MCF 10A (cell line): ENCODE results near the gene SPEM2. TPM values are rescaled to one million over a fixed set of nuclear protein-coding genes. Genes with fewer than 3 reads are reported as not detected.

Experiments
- Bru-seq: library from RNA; stranded (reverse); fragments of 400-500 nt; gene quantifications from one replicate; lab custom pipeline; 2021; lab: Mats Ljungman, UMichigan
- BruChase-seq, 2 experiments: library from RNA; stranded (reverse); fragments of 400-500 nt; gene quantifications; one replicate each; lab custom pipeline; 2021; lab: Mats Ljungman, UMichigan
- BruUV-seq: library from RNA; stranded (reverse); fragments of 400-500 nt; replicated peaks from 2 replicates; lab custom pipeline; 2021; lab: Mats Ljungman, UMichigan
- CTCF ChIA-PET: fragments of 300-600 bp; sonication (Branson Sonifier 250); formaldehyde crosslinking; extraction: SDS; loops from one replicate; lab custom pipeline; 2021; ENCODE audit warnings: antibody characterized with exemption, inconsistent platforms; lab: Yijun Ruan, JAX
- POLR2A ChIA-PET: fragments of 300-600, 350-650 bp; sonication (Branson Sonifier 250); formaldehyde crosslinking; extraction: SDS; loops from one replicate; lab custom pipeline; 2020; ENCODE audit warnings: antibody characterized with exemption, inconsistent platforms; lab: Yijun Ruan, JAX
- DNase-seq: peaks from one replicate; pipeline ENCODE4 v3.0.0-alpha.2; 2018; ENCODE audit not compliant: unreplicated experiment
- H3K27ac Mint-ChIP-seq: one replicate; pipeline ENCODE4 v1.8.0; 2022; ENCODE audit warnings: mild to moderate bottlenecking, low read depth, mixed read lengths; ENCODE audit not compliant: unreplicated experiment
- H3K27me3 Mint-ChIP-seq: one replicate; pipeline ENCODE4 v1.8.0; 2022; ENCODE audit warnings: mixed read lengths; ENCODE audit not compliant: insufficient read depth, unreplicated experiment
- H3K36me3 Mint-ChIP-seq: one replicate; pipeline ENCODE4 v1.8.0; 2022; ENCODE audit warnings: mild to moderate bottlenecking, moderate library complexity, mixed read lengths; ENCODE audit not compliant: insufficient read depth, unreplicated experiment
- H3K4me1 Mint-ChIP-seq: one replicate; pipeline ENCODE4 v1.8.0; 2022; ENCODE audit warnings: mixed read lengths; ENCODE audit not compliant: insufficient read depth, unreplicated experiment
- H3K4me3 Mint-ChIP-seq: one replicate; pipeline ENCODE4 v1.8.0; 2022; ENCODE audit warnings: mild to moderate bottlenecking, moderate library complexity, mixed read lengths; ENCODE audit not compliant: unreplicated experiment
- H3K9me3 Mint-ChIP-seq: one replicate; pipeline ENCODE4 v1.8.0; 2022; ENCODE audit warnings: mixed read lengths; ENCODE audit not compliant: unreplicated experiment
- CTCF ChIP-seq: fragments of 200-600 bp; IDR thresholded peaks from one replicate; pipeline ENCODE4 v1.8.0; 2022; ENCODE audit warnings: antibody characterized with exemption, mild to moderate bottlenecking; ENCODE audit not compliant: unreplicated experiment
- intact Hi-C: fragments of 100-400 bp; cut with micrococcal nuclease; formaldehyde crosslinking; loops from 2 replicates; pipeline ENCODE4 v1.14.1; 2022
- long read RNA-seq: library from polyadenylated mRNA; stranded (forward); transcript quantifications from one replicate; pipeline ENCODE4 v2.0.0, GENCODE V29; 2022
- total RNA-seq: library from RNA; stranded (reverse); gene quantifications from 2 replicates; pipeline ENCODE4 v1.2.3, GENCODE V29; 2022

SPEM2 gene
- total RNA-seq = not detected in 2 replicates
- not detected for Bru-seq, nascent RNA
- BruChase-seq, experiment 1, labeled RNA remaining after a 6-hour chase = percentile 8 among the genes with signal in this experiment
- BruChase-seq, experiment 2, labeled RNA remaining after a 2-hour chase = not detected
- long read RNA-seq = 0 reads

GRCh38 chr17:7425316-7425715, at the start of gene SPEM2:
TSS of gene SPEM2 (plus strand) at chr17:7425616. CDS start at chr17:7425689, 73 bp downstream.
- Mint-ChIP-seq H3K27me3 (no peaks in the 10 kb centered on the region), H3K4me3 (no peak within 1 kb of the TSS), H3K4me1 (no peaks in the 10 kb centered on the region), H3K27ac (no peak within 1 kb of the TSS), H3K9me3 (no peaks in the 10 kb centered on the region), H3K36me3 (no peaks in the 10 kb centered on the region)
- TF ChIP-seq CTCF = no peak
- POLR2A ChIA-PET = no interaction called here
- CTCF ChIA-PET = interaction anchor here (2.7 kb wide), 1 partner anchor 11 kb away, joined by 16 read pairs; no protein-coding TSS in a partner anchor
- no peak for DNase-seq
- intact Hi-C loops = no loop called here
- no TSS peak for BruUV-seq

- intact Hi-C loops = no loop called here
- Mint-ChIP-seq H3K27me3 (no peaks in the 10 kb centered on the region), H3K4me3 (peak overlapping the region; percentile 14), H3K9me3 (peaks cover 9% of the 10 kb centered on the region), H3K36me3 (peaks cover 12% of the 10 kb centered on the region), H3K27ac (no peak overlapping the region), H3K4me1 (peaks cover 13% of the 10 kb centered on the region)
- ChIA-PET POLR2A (no interaction called here), CTCF (no interaction called here)
- no TSS peak for BruUV-seq
- TF ChIP-seq CTCF = no peak
- no peak for DNase-seq
These were observed 46.3 kb upstream of the SPEM2 start for GRCh38 chr17:7379134-7379533.

GRCh38 chr17:7380321-7380720, 45.1 kb upstream of the SPEM2 start:
- intact Hi-C loops = loop anchor here (2.0 kb wide), 1 partner anchor 26 kb away; the partner anchor contains the start of gene TMEM95
- POLR2A ChIA-PET = interaction anchor here (0.6 to 2.3 kb wide), 15 partner anchors 9 to 307 kb away, joined by 3 to 21 read pairs (median 4); partner anchors contain the start of genes MPDU1, PLSCR3, POLR2A and TMEM256
- peaks cover 13% of the 10 kb centered on the region for H3K4me1 Mint-ChIP-seq
- no peak for TF ChIP-seq CTCF
- BruUV-seq = no TSS peak
- peaks cover 12% of the 10 kb centered on the region for H3K36me3 Mint-ChIP-seq
- no peaks in the 10 kb centered on the region for H3K27me3 Mint-ChIP-seq
- peaks cover 9% of the 10 kb centered on the region for H3K9me3 Mint-ChIP-seq
- DNase-seq = peak; percentile 24
- H3K4me3 Mint-ChIP-seq = peak overlapping the region; percentile 94
- CTCF ChIA-PET = interaction anchor here (0.5 to 1.5 kb wide), 5 partner anchors 12 to 239 kb away, joined by 3 to 4 read pairs (median 3); no protein-coding TSS in a partner anchor
- H3K27ac Mint-ChIP-seq = peak overlapping the region; percentile 90

GRCh38 chr17:7380855-7381683, 44.3 kb upstream of the SPEM2 start, which contains the start of gene TNK1:
TSS of gene TNK1 (plus strand) at chr17:7381089. CDS start at chr17:7382927, 1,838 bp downstream.
- DNase-seq = peak; percentile 54
- peaks cover 9% of the 10 kb centered on the region for H3K9me3 Mint-ChIP-seq
- ChIA-PET POLR2A (interaction anchor here (0.6 to 2.3 kb wide), 21 partner anchors 9 to 306 kb away, joined by 3 to 21 read pairs (median 4); partner anchors contain the start of genes MPDU1, PLSCR3, POLR2A and TMEM256), CTCF (interaction anchor here (1.3 to 1.5 kb wide), 2 partner anchors 12 to 25 kb away, joined by 3 to 4 read pairs; no protein-coding TSS in a partner anchor)
- intact Hi-C loops = loop anchor here (2.0 kb wide), 1 partner anchor 26 kb away; the partner anchor contains the start of gene TMEM95
- TF ChIP-seq CTCF = no peak
- H3K27ac Mint-ChIP-seq = peak within 1 kb of the TSS; percentile 90
- H3K27me3 Mint-ChIP-seq = no peaks in the 10 kb centered on the region
- BruUV-seq = no TSS peak
- H3K4me1 Mint-ChIP-seq = peaks cover 13% of the 10 kb centered on the region
- H3K36me3 Mint-ChIP-seq = peaks cover 19% of the 10 kb centered on the region
- H3K4me3 Mint-ChIP-seq = peak within 1 kb of the TSS; percentile 94
